Measurements from ENCODE around the gene HOXD1.

HOXD1 gene

DNA sequence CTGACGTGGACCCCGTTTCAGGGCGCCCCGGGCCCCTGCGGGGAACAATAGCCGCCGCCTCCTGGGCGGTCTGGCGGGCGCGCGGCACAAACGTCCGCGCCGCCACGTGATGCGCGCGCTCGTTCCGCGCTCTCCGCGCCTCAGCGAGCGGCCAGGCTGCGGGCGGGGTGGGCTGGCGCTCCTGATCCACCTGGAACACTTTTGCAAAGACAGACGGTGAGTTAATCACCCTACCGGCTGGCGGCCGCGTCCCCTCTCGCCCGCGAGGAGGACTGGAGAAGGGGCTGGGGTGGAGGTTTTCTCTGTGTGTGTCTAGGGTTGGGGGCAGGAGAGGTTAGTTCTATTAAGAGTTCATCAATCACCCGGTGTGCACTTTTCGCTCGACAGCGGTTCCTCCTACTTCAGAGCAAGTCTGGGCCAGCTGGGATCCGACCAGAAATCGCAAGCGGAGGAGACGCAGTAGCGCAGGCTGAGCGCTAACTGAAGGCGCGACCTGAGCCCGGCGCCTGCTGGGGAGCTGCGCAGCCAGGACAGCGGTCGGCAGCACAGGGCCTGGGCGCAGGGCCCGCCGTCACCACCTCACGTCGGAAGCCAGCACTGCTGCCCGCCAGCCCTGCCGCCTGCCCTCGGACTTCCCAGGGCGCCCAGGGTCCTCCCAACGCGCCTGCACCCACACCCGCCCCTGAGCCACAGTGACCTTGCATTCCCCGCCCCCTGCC lies 10.3 kb upstream of the HOXD1 start:
- no peak for DNase-seq (ENCODE audit: insufficient read length)
- TF ChIP-seq TAF1 (IDR thresholded peaks at IDR 0.05; ENCODE audit: borderline replicate concordance, low read depth, low read length) (no peak), POLR2AphosphoS5 (IDR thresholded peaks at IDR 0.05; ENCODE audit: low read depth, low read length) (no peak), POLR2A (IDR thresholded peaks at IDR 0.05; ENCODE audit: low read depth, low read length) (no peak)
- FAIRE-seq = no peak

DNA sequence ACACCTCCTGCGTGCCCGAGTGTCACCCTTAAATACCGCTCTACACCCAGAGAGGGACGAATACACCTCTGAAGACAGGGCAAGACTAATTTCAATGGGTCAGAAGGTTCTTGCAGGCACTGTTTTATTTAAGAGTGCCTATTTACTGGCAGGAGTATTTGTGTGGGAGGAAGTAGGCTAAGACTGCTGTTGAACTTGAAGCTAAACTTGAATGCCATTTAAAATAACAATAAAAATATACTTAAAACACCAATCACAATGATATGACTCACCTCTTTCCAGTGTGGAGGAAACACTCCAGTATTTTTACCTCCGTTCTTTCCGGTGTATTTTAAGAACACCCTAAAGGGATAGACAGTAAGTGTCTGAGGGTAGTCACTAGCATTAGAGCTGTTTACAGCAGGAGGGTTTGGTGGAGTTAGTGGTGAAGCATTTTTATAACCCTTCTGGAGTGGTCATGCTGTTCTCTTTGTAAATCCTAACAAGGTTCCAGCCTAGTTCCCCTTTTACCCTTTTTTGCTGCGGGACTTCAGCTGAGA lies 9.6 kb upstream of the HOXD1 start:
- no peak for TF ChIP-seq POLR2AphosphoS5 (IDR thresholded peaks at IDR 0.05; ENCODE audit: low read depth, low read length)
- no peak for TF ChIP-seq TAF1 (IDR thresholded peaks at IDR 0.05; ENCODE audit: borderline replicate concordance, low read depth, low read length)
- TF ChIP-seq POLR2A (IDR thresholded peaks at IDR 0.05; ENCODE audit: low read depth, low read length) = no peak
- DNase-seq (ENCODE audit: insufficient read length) (no peak), FAIRE-seq (no peak)

- no peak for FAIRE-seq
- TF ChIP-seq POLR2AphosphoS5 (IDR thresholded peaks at IDR 0.05; ENCODE audit: low read depth, low read length) (no peak), TAF1 (IDR thresholded peaks at IDR 0.05; ENCODE audit: borderline replicate concordance, low read depth, low read length) (no peak), POLR2A (IDR thresholded peaks at IDR 0.05; ENCODE audit: low read depth, low read length) (no peak)
- no peak for DNase-seq (ENCODE audit: insufficient read length)
Observed at GRCh38 chr2:176181551-176181950, 6.9 kb upstream of the HOXD1 start.

GRCh38 chr2:176182671-176183070 lies 5.8 kb upstream of the HOXD1 start:
- TF ChIP-seq POLR2A (IDR thresholded peaks at IDR 0.05; ENCODE audit: low read depth, low read length) = no peak
- TF ChIP-seq TAF1 (IDR thresholded peaks at IDR 0.05; ENCODE audit: borderline replicate concordance, low read depth, low read length) = no peak
- no peak for TF ChIP-seq POLR2AphosphoS5 (IDR thresholded peaks at IDR 0.05; ENCODE audit: low read depth, low read length)
- FAIRE-seq = no peak
- no peak for DNase-seq (ENCODE audit: insufficient read length)

- FAIRE-seq (no peak), DNase-seq (ENCODE audit: insufficient read length) (no peak)
- TF ChIP-seq POLR2AphosphoS5 (IDR thresholded peaks at IDR 0.05; ENCODE audit: low read depth, low read length) (no peak), TAF1 (IDR thresholded peaks at IDR 0.05; ENCODE audit: borderline replicate concordance, low read depth, low read length) (no peak), POLR2A (IDR thresholded peaks at IDR 0.05; ENCODE audit: low read depth, low read length) (no peak)
Observed at GRCh38 chr2:176184749-176185148, 3.7 kb upstream of the HOXD1 start.

DNA sequence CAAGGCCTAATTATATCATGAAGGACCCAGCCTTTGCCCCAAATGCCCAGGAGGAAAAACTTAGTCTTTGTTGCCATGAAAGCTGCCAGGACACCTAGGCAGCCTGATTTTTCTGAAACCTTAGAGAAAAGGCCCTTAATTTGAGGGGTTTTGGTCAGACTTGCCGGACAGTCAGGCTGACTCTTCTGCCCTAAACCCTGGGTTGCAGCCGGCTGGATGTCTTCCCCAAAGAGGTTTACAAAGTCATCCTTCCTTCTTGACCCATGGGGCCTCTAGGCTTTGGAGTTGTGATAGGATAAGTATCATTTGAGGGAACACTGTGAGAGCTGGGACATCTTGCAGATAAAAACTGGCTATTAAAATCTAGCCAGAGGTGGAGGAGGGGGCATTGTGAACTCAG lies 2.4 kb upstream of the HOXD1 start:
- DNase-seq (ENCODE audit: insufficient read length) (no peak), FAIRE-seq (no peak)
- TF ChIP-seq TAF1 (IDR thresholded peaks at IDR 0.05; ENCODE audit: borderline replicate concordance, low read depth, low read length) (no peak), POLR2A (IDR thresholded peaks at IDR 0.05; ENCODE audit: low read depth, low read length) (no peak), POLR2AphosphoS5 (IDR thresholded peaks at IDR 0.05; ENCODE audit: low read depth, low read length) (no peak)

GRCh38 chr2:176187200-176187898 lies 1.1 kb upstream of the HOXD1 start:
- FAIRE-seq = no peak
- TF ChIP-seq TAF1 (IDR thresholded peaks at IDR 0.05; ENCODE audit: borderline replicate concordance, low read depth, low read length) (no peak), POLR2AphosphoS5 (IDR thresholded peaks at IDR 0.05; ENCODE audit: low read depth, low read length) (no peak), POLR2A (IDR thresholded peaks at IDR 0.05; ENCODE audit: low read depth, low read length) (no peak)
- DNase-seq (ENCODE audit: insufficient read length) = no peak

- DNase-seq (ENCODE audit: insufficient read length) = no peak
- TF ChIP-seq TAF1 (IDR thresholded peaks at IDR 0.05; ENCODE audit: borderline replicate concordance, low read depth, low read length) = no peak
- no peak for TF ChIP-seq POLR2AphosphoS5 (IDR thresholded peaks at IDR 0.05; ENCODE audit: low read depth, low read length)
- TF ChIP-seq POLR2A (IDR thresholded peaks at IDR 0.05; ENCODE audit: low read depth, low read length) = no peak
- no peak for FAIRE-seq
Observed at GRCh38 chr2:176188774-176189680, 559 bp downstream of the HOXD1 start.

DNA sequence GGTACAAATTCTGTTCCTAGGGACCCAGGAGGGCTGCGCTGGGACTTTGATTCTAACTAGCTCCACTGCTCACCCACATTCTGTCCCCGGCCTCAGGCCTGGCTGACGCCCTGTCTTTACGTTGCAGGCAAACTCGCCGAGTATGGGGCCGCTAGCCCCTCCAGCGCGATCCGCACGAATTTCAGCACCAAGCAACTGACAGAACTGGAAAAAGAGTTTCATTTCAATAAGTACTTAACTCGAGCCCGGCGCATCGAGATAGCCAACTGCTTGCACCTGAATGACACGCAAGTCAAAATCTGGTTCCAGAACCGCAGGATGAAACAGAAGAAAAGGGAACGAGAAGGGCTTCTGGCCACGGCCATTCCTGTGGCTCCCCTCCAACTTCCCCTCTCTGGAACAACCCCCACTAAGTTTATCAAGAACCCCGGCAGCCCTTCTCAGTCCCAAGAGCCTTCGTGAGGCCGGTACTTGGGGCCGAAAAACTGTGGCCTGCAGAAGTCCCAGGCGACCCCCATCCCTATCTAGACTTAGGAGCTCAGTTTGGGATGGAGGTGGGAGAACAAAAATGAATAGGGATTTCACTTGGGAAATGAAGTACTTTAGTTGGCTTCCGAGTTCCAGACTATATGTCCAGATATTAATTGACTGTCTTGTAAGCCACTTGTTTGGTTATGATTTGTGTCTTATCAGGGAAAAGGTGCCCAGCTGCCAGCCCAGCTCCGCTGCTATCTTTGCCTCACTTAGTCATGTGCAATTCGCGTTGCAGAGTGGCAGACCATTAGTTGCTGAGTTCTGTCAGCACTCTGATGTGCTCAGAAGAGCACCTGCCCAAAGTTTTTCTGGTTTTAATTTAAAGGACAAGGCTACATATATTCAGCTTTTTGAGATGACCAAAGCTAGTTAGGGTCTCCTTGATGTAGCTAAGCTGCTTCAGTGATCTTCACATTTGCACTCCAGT lies 1.5 kb downstream of the HOXD1 start:
- FAIRE-seq (no peak), DNase-seq (ENCODE audit: insufficient read length) (no peak)
- no peak for TF ChIP-seq POLR2A (IDR thresholded peaks at IDR 0.05; ENCODE audit: low read depth, low read length)
- TF ChIP-seq TAF1 (IDR thresholded peaks at IDR 0.05; ENCODE audit: borderline replicate concordance, low read depth, low read length) = no peak
- no peak for TF ChIP-seq POLR2AphosphoS5 (IDR thresholded peaks at IDR 0.05; ENCODE audit: low read depth, low read length)

- DNase-seq (ENCODE audit: insufficient read length) (no peak), FAIRE-seq (no peak)
- TF ChIP-seq POLR2A (IDR thresholded peaks at IDR 0.05; ENCODE audit: low read depth, low read length) (no peak), POLR2AphosphoS5 (IDR thresholded peaks at IDR 0.05; ENCODE audit: low read depth, low read length) (no peak), TAF1 (IDR thresholded peaks at IDR 0.05; ENCODE audit: borderline replicate concordance, low read depth, low read length) (no peak)
Observed at GRCh38 chr2:176192351-176192750, 3.9 kb downstream of the HOXD1 start.

Measured in GM12892 (cell line).